Measurements from ENCODE around the gene ANXA1.
A peak's percentile ranks its signal among the peaks of the same experiment; 100 is the strongest.

ANXA1 gene

GRCh38 chr9:73133921-73134407, 17.7 kb upstream of the ANXA1 start:
- no peaks in the 10 kb centered on the region for H3K36me3 Mint-ChIP-seq (ENCODE audit: low read depth)
- peaks cover 22% of the 10 kb centered on the region for H3K4me1 Mint-ChIP-seq
- H3K4me3 Mint-ChIP-seq, result peak overlapping the region in 2 of 3 experiments; percentile 40 to 59
- no peaks in the 10 kb centered on the region for H3K27me3 Mint-ChIP-seq (ENCODE audit: low read depth)
- no peaks in the 10 kb centered on the region for H3K9me3 Mint-ChIP-seq
- TF ChIP-seq, protein P1, sequence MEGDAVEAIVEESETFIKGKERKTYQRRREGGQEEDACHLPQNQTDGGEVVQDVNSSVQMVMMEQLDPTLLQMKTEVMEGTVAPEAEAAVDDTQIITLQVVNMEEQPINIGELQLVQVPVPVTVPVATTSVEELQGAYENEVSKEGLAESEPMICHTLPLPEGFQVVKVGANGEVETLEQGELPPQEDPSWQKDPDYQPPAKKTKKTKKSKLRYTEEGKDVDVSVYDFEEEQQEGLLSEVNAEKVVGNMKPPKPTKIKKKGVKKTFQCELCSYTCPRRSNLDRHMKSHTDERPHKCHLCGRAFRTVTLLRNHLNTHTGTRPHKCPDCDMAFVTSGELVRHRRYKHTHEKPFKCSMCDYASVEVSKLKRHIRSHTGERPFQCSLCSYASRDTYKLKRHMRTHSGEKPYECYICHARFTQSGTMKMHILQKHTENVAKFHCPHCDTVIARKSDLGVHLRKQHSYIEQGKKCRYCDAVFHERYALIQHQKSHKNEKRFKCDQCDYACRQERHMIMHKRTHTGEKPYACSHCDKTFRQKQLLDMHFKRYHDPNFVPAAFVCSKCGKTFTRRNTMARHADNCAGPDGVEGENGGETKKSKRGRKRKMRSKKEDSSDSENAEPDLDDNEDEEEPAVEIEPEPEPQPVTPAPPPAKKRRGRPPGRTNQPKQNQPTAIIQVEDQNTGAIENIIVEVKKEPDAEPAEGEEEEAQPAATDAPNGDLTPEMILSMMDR (IDR thresholded peaks at IDR 0.05; ENCODE audit: unreplicated experiment in 3 of 3), result no peak
- H3K27ac Mint-ChIP-seq, result peak overlapping the region in 2 of 3 experiments; percentile 46 to 67

- Mint-ChIP-seq H3K27ac (no peak overlapping the region), H3K9me3 (no peaks in the 10 kb centered on the region), H3K4me1 (peaks cover 17% of the 10 kb centered on the region), H3K36me3 (ENCODE audit: low read depth) (no peaks in the 10 kb centered on the region), H3K4me3 (no peak overlapping the region), H3K27me3 (ENCODE audit: low read depth) (no peaks in the 10 kb centered on the region)
- TF ChIP-seq, protein P1 (IDR thresholded peaks at IDR 0.05; ENCODE audit: unreplicated experiment in 3 of 3), result no peak
Observed at GRCh38 chr9:73135394-73135793, 16.3 kb upstream of the ANXA1 start.

GRCh38 chr9:73137286-73137899, 14.3 kb upstream of the ANXA1 start:
- H3K36me3 Mint-ChIP-seq (ENCODE audit: low read depth), result no peaks in the 10 kb centered on the region
- no peaks in the 10 kb centered on the region for H3K27me3 Mint-ChIP-seq (ENCODE audit: low read depth)
- no peaks in the 10 kb centered on the region for H3K9me3 Mint-ChIP-seq
- peak overlapping the region; percentile 57 to 75 (median 74) for H3K27ac Mint-ChIP-seq
- no peak overlapping the region for H3K4me3 Mint-ChIP-seq
- TF ChIP-seq, protein P1 (IDR thresholded peaks at IDR 0.05; ENCODE audit: unreplicated experiment in 3 of 3), result no peak
- peaks cover 7% of the 10 kb centered on the region for H3K4me1 Mint-ChIP-seq

- Mint-ChIP-seq H3K4me3 (no peak overlapping the region), H3K27ac (peak overlapping the region in 2 of 3 experiments; percentile 74 to 75), H3K27me3 (ENCODE audit: low read depth) (no peaks in the 10 kb centered on the region), H3K36me3 (ENCODE audit: low read depth) (no peaks in the 10 kb centered on the region), H3K9me3 (no peaks in the 10 kb centered on the region), H3K4me1 (peaks cover 3% of the 10 kb centered on the region)
- TF ChIP-seq, protein P1 (IDR thresholded peaks at IDR 0.05; ENCODE audit: unreplicated experiment in 3 of 3), result no peak
Observed at GRCh38 chr9:73137914-73138313, 13.8 kb upstream of the ANXA1 start.

DNA sequence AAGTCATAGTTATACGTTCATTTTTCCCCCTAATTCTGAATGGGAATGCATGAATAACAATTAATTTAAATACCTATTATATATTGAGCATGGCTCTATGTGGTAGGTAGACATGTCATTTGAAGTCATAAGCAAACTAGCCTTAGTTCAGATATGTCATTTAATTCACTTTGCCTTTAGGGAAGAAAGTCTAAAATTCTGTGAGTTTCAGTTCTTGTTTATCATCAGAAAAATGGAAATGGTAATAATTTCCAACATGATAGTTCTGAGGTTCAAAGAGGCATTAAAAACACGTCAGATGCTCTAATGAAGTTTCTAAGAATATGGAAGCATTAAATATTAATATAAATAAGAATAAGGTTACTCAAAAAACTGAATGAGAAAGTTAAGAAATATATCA, 13.1 kb upstream of the ANXA1 start:
- Mint-ChIP-seq H3K36me3 (ENCODE audit: low read depth) (no peaks in the 10 kb centered on the region), H3K4me3 (no peak overlapping the region), H3K9me3 (no peaks in the 10 kb centered on the region)

More for the DNA sequence above, 13.1 kb upstream of the ANXA1 start:
- H3K27me3 Mint-ChIP-seq (ENCODE audit: low read depth), result no peaks in the 10 kb centered on the region
- TF ChIP-seq, protein P1 (IDR thresholded peaks at IDR 0.05; ENCODE audit: unreplicated experiment in 3 of 3), result no peak
- no peak overlapping the region for H3K27ac Mint-ChIP-seq
- H3K4me1 Mint-ChIP-seq, result peaks cover 3% of the 10 kb centered on the region
